ENCODE results near the gene GNA15.
"Not testable (repeated sequence)": the region's sequence is repeated elsewhere in the genome, so short reads cannot be mapped to it uniquely, and the experiment has no call there.

The GNA15 gene

GRCh38 chr19:3142781-3143337, 7.0 kb downstream of the GNA15 start:
- DNase-seq (ENCODE audit: extremely low spot score, insufficient read length, low read depth) = no peak
- FAIRE-seq = no peak

GRCh38 chr19:3145909-3146676, 10.3 kb downstream of the GNA15 start:
- DNase-seq (ENCODE audit: extremely low spot score, insufficient read length, low read depth) (no peak), FAIRE-seq (peak; percentile 62)

- no peak for FAIRE-seq
- no peak for DNase-seq (ENCODE audit: extremely low spot score, insufficient read length, low read depth)
These were observed 10.9 kb downstream of the GNA15 start for GRCh38 chr19:3146677-3147100.

GRCh38 chr19:3148503-3148902, 12.7 kb downstream of the GNA15 start:
- DNase-seq (ENCODE audit: extremely low spot score, insufficient read length, low read depth) (no peak), FAIRE-seq (no peak)

- no peak for DNase-seq (ENCODE audit: extremely low spot score, insufficient read length, low read depth)
- FAIRE-seq = no peak
These were observed 13.3 kb downstream of the GNA15 start for GRCh38 chr19:3149089-3149488.

GRCh38 chr19:3149526-3150505, 14.0 kb downstream of the GNA15 start:
- DNase-seq (ENCODE audit: extremely low spot score, insufficient read length, low read depth) (no peak), FAIRE-seq (no peak)

- DNase-seq (ENCODE audit: extremely low spot score, insufficient read length, low read depth) (no peak), FAIRE-seq (no peak)
These were observed 15.0 kb downstream of the GNA15 start for GRCh38 chr19:3150739-3151329.

GRCh38 chr19:3151563-3152418, 16.0 kb downstream of the GNA15 start:
- no peak for FAIRE-seq
- DNase-seq (ENCODE audit: extremely low spot score, insufficient read length, low read depth) = no peak

GRCh38 chr19:3152419-3152780, 16.6 kb downstream of the GNA15 start:
- FAIRE-seq = no peak

GRCh38 chr19:3153286-3154230, 17.7 kb downstream of the GNA15 start:
- no peak for DNase-seq (ENCODE audit: extremely low spot score, insufficient read length, low read depth)
- FAIRE-seq = no peak

More at GRCh38 chr19:3152419-3152780, 16.6 kb downstream of the GNA15 start:
- DNase-seq (ENCODE audit: extremely low spot score, insufficient read length, low read depth) = no peak

GRCh38 chr19:3154447-3154846, 18.6 kb downstream of the GNA15 start:
- FAIRE-seq = peak; percentile 67
- not testable (repeated sequence) for DNase-seq (ENCODE audit: extremely low spot score, insufficient read length, low read depth)

GRCh38 chr19:3154957-3155736, 19.3 kb downstream of the GNA15 start:
- FAIRE-seq = peak; percentile 98
- peak; percentile 87 for DNase-seq (ENCODE audit: extremely low spot score, insufficient read length, low read depth)

- FAIRE-seq = no peak
- no peak for DNase-seq (ENCODE audit: extremely low spot score, insufficient read length, low read depth)
These were observed 21.4 kb downstream of the GNA15 start for GRCh38 chr19:3157096-3157845.

GRCh38 chr19:3159565-3159964, 23.7 kb downstream of the GNA15 start:
- DNase-seq (ENCODE audit: extremely low spot score, insufficient read length, low read depth) (no peak), FAIRE-seq (no peak)

GRCh38 chr19:3160219-3160618, 24.4 kb downstream of the GNA15 start:
- DNase-seq (ENCODE audit: extremely low spot score, insufficient read length, low read depth) (no peak), FAIRE-seq (no peak)

- FAIRE-seq = no peak
- no peak for DNase-seq (ENCODE audit: extremely low spot score, insufficient read length, low read depth)
These were observed 25.6 kb downstream of the GNA15 start for GRCh38 chr19:3161453-3161852.

Measured in GM18507 (cell line).